COLO668 (cell line): ENCODE results near the gene SEC24B.

Experiments used
- DNase-seq: peaks from one replicate; lab custom pipeline; 2025; ENCODE audit not compliant: unreplicated experiment; lab: John Stamatoyannopoulos, UW

The SEC24B gene

DNA sequence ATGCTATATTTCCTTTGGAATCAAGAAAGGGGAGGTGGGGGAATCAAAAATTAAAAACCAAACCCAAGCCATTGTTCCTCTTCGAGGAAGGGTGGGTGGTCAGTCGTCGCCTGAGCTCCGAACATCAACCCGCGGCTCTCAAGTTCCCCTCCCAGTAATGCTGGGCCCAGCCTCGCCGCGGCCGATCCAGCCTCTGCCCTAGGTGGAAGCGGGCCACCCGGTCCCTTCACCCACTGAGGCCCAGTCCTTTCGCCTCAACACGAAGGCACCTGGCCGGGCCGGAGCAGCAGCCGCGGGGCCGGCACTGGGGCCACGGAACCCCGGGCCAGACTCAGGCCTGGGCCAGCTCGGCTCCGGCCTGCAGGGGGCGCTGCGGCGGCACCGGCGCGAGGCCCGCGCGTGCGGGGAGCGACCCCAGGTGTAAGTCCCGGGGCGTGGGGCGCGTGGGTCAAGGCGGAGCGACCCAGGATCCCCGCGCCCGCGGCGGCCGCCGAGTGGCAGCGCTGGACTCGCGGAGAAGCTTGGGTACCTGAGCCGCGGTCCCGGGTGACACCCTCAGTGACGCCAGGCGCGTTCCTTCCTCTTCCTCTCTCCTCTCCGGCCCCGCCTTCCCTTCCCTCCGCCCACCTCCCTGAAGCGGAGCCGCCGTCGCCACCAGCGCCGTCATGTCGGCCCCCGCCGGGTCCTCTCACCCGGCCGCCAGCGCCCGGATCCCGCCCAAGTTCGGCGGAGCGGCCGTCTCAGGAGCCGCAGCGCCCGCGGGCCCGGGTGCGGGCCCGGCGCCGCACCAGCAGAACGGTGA, at the start of gene SEC24B:
SEC24B (plus strand) TSS at position 611 of the 802 bp plus-strand sequence; CDS start at position 666, 55 bp downstream.
- peak; percentile 90 for DNase-seq

DNA sequence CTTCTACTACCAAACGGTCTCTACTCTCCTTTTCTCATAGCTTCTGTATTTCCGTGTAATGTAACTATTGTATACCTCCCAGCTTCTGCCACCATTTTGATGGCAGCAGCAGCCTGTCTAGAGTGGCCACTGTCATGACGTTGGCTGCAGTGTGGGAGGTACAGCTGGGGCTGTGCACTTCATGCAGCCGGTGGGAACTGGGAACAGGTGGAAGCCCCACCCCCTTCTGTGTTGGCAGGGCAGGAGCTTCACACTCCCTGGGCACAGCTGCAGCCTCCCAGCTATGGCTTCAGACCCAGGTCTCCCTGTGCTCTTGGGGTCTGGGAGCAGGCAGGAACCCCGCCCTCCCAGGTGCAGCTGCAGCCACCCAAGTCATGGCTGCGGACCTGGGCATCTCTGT, 49.8 kb upstream of the SEC24B start:
- DNase-seq, result no peak

DNA sequence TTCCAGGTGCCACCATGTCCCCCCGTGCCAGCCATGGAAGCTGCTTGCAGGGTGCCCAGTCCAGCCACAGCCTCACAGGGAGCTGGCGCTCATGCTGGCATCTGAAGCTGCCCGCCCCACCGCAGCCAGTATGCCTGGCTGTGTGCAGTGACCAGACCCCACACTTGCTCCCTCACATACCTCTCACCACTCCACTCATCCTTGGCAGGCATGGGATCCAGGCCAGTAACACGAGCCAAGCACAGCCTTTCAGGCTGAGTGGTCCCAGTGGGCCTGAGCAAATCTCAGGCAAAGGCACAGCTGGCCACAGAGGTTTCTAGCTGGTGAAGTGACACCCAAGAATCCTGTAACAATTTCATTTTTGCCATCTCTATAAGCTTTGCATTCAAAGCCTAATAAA, 48.4 kb upstream of the SEC24B start:
- DNase-seq, result no peak

DNA sequence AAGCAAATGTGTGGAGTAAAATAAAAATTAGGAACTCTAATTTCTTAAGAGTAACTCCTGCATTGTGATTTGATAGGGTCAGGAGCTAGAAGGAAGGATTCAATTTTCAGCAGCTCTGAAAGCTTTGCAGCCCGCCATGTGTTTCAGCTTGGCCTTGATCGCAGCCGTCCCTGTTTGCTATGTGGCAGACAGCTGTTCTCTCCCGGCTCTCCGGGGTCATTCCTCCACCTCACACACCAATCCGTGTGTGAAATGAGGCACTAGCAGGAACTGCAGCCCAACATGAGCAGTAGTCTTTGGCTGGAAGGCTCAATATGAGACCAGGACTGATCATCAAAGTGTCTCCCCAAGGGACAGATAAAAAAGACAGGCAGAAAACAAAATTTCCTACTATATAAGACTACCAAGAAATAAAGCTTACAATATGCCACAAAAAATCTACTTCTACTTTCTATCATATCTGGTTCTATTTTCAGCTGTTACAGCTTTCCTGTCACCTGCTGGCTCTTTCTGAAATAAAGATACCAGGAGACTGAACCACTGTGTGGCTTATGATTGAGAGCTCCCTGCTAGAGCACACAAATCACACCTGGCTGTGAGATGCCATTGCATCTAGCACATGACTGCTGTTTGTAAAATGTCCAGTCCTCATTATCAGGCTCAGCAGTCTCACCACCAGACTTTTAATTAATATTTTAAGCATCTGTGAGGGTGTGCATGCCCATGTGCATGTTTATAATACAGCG, 44.1 kb upstream of the SEC24B start:
- DNase-seq, result no peak

DNA sequence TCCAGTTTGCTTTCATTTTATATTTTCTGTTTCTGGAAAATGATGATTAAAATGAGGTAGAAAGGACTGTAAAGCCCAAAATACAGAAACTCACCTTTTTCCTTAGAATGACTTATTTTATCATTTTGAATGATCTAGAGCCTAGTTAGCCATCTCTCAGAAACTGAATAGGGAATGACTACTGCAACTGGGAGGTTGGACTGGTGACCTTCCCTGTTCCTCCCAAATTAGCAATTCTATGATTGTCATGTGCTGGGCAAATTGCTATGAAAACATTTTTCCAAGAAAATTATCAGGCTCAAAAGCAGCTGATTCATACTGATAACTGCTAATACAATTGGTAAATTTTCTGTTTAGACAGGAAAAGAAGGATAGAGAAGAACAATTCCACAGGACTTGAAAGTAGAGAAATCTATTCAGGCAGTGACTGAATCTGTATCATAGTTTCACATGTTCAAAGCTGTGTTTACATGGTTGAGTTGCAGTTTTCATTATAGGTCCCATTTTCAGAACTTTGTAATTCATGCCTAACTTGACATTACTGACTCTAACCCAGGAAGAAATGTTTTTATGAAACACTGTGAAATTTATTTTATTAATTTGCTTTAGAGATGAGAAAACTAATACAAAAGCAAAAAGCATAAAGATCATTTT, 43.4 kb upstream of the SEC24B start:
- no peak for DNase-seq

DNA sequence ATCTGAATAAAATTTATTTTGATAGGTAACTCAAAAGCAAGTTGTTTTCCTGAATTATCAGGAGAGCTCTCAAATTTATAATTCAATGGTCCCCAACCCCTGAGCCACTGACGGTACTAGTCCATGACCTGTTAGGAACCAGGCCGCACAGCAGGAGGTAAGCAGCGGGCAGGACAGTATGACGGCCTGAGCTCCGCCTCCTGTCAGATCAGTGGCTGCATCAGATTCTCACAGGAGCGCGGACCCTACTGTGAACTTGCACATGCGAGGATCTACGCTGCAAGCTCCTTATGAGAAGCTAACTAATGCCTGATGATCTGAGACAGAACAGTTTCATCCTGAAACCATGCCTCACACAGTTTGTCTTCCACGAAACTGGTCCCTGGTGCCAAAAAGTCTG, 37.9 kb upstream of the SEC24B start:
- no peak for DNase-seq

DNA sequence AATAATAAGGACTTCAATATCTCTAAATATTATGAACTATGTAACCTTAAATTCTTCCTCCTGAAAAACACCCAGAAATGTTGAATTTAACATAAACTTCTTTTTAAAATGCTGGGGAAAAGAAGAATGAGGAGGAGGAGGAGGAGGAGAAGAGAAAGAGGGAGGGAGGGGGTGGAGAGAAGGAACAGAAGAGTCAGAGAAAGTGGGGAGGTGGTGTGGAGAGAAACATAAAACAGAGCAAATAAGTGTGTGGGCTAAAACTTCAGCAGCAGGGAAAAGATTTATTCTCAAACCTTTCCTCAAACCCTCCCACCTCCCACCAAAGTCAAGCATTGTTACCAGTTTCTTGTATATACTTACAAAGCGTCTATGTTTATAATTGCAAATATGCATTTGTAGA, 34.7 kb upstream of the SEC24B start:
- no peak for DNase-seq

DNA sequence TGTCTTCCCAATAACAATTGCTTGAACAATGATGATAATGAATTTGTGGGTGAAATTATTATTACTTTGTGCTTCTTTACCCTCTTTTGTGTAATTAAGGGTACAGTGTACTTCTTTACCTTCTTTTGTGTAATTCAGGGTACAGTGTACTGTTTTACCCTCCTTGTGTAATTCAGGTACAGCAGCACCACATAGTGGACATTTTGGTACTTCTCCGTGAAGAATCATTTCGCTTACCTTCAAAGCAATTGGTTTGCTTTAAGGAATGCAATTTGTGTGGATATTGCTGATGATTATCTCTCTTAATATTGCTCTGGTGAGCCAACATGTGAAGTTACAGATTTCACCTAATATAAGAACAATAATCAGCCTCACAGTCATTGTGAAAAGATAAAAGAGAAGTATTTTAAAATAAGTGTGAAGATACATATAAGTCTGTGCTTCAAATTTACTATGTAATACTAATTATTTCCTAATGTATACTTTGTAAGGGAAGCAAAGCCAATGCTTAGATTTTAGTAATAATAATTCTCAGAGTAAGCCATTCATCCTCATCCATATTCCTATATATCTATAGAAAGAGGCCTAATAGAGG, 27.2 kb upstream of the SEC24B start:
- peak; percentile 17 for DNase-seq

DNA sequence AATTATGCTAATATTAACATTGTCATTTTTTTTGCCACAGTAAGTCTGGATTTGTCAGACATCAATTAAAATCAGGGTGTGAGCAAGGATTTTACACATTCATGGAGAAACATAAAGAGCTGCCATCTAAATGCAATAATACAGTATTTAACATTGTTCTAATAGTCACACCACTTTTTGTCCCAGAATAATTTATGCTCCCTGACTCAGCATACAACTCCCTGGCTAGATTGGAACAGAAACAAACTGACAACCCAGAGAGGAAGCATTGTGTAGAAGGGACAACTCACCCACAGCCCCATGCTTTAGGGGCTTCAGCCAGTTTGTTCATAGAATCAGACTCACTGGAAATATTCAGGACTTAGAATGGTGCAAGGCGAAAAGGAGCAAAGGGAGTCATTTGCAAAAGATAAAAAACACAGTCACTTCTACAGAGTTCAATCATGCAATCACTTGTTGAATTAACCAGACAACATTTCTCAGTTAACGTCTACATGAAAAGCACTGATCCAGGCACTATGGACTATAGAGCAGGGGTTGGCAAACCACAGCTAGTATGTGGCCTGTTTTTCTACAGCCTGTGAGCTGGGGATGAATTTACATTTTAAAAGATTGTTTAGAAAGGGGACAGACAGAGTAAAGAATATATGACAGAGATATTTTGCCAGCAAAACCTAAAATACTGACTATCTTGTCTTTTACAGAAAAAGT, 26.4 kb upstream of the SEC24B start:
- DNase-seq, result no peak

DNA sequence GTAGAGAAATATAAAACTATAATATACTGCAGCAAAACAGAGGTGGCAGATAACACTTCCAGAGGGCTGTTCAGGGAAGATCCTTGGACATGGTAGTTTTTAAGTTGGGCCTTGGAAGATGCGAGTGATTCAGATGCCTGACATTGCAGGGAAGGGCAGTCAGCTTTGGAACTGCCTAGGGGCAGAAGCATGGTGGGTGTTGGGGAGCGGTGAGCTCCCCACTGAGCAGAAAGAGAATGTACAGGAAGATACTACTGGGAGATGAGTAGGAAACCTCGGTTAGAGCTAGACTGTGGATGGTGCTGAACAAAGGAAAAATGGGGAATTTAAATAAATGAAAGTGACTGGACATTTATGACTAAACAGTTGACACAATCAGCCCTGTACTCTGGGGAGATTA, 24.9 kb upstream of the SEC24B start:
- no peak for DNase-seq

DNA sequence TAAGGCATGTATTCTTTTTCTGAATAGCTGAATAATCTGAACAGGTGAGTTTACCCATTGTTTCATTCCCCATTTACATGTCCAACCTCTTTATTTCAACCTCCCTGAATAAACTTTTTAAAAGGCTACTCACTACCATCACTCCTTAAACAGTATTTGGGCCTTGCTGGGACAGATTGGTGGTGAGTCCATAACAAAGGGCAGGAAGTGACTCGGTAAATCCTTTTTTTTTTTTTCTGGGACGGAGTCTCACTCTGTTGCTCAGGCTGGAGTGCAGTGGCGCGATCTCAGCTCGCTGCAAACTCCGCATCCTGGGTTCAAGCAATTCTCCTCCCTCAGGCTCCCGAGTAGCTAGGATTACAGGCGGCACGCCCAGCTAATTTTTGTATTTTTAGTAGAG, 23.4 kb upstream of the SEC24B start:
- no peak for DNase-seq

DNA sequence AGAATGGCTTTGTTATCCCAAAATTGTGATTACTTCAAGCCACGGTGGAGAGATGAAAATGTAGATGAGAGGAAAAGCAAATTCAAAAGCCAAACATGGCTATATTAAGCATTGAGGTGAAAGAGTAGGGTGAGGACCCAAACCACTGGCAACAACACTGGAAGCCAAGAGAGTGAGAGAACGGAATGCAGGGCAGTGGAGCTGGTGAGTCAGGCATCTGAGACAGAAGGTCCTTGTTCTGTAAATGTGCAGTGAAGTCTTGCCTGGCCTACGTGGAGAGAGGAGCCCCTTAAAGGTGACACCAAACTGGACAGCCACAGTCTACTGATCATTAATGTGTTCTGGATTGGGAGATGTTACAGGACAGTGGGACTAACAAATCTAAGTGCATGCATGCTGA, 22.8 kb upstream of the SEC24B start:
- no peak for DNase-seq

DNA sequence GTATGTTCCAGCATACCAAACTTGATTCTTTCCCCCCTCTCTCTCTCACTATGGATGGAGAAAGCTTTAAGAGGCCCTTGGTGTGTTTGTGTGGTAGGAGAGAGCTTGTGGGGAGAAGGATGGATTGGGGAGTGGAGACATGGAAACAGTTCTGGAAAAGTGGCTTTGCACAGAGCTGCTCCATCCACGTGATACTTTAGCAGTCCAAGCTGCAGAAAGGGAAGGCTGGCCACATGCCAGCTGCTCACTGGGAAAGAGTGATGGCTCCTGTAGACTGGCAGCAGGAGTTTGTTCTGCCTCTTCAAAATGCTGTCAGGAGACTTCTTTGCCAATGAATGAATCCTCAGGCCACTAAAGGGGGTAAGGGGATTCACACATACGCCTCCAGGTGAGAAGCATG, 21.7 kb upstream of the SEC24B start:
- peak; percentile 17 for DNase-seq

DNA sequence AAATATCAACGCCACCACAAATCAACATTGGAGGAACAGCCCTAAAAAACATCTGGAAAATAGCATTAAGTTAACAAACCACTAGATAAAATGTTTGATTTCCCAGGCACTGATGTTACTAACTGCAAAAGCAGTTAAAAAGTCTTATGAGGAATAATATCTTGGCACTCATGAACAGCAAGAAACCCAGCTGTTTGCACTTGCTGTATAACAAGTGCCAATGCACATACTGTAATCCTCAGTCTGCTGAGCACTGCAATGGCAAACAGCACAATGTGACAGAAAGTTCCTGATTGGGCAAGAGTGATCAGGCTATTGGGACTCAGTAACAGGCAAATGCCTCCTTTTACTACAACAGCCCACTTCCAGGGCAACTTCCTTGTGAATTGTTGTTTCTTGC, 20.8 kb upstream of the SEC24B start:
- DNase-seq, result no peak

DNA sequence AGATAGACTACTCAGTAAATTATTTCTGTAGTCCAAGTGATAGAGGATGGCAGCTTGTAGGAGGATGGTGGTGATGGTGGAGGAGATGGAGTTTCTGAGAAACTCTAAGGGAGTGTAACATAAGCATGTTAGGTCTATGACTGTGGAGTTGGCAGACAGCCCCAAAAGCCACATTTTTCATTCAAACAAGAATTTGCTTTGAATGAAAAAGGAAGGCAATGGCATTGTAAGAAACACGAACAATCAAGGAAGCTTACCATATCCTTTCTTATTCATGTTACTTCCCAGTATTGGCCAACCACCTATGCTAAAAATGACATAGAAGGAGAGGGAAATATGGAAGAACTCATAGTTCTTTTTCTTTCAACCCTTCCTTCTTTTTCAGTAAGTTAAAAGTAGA, 18.7 kb upstream of the SEC24B start:
- no peak for DNase-seq

DNA sequence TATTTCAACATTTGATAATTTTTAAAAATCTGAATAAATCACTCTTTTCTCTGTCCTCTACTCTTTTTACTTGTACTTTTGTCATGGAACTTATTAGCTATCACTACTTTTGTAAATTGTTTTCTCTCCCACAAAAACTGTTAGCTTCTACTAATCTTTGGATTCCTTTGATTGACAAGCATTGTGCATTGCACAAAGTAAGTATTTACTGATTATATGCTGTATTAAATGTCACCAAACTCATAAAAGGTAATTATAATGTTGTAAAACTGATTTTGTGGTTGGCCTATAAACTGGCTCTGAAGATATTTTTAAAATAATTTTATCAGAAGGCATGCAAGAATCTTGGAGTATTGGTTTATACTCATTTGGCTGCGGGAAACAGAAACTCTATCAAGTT, 15.0 kb upstream of the SEC24B start:
- DNase-seq, result no peak

DNA sequence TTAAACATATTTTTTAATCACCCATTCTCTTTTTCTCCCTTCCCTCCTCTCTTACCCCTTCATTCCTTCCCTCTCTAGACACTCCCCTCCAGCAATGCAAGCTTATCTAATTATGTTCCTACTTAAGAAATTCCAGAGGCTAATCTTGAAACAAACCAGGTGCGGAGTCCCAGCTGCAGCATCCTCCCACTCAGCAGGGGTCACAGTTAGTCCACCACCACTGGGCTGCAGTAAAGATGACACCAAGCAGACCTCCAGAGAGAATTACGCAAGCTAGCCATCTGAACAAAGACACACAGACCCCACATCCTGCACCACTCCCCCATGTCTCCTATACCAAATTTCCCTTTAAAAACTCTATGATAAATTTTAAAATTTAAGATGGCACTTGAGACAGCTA, 13.9 kb upstream of the SEC24B start:
- no peak for DNase-seq

DNA sequence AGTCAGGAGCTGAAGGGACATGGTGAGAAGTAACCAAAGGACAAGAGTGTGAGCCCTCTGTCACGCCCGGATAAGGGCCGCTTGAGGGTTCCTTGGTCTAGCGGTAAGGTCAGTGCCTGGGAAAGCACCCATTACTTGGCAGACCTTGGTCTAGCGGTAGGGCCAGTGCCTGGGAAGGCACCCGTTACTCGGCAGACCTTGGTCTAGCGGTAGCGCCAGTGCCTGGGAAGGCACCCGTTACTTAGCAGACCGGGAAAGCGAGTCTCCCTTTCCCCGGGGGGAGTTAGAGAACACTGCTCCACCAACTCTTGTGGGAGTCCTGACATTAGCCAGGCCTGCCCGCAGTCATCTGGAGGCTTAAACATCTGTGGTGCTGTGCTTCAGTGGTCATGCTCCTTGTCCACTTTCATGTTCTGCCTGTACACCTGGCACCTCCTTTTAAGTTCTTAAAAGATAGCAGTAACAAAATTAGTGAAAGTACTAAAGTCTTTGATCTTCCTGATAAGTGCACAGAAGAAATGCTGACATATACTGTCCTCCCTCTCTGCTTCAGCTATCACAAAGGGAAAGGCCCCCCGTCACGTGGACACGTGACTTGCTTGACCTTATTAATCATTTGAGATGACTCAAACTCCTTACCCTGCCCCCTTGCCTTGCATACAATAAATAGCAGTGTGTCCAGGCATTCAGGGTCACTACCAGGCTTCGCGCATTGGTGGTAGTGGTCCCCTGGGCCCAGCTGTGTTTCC, 9.3 kb upstream of the SEC24B start:
- no peak for DNase-seq

DNA sequence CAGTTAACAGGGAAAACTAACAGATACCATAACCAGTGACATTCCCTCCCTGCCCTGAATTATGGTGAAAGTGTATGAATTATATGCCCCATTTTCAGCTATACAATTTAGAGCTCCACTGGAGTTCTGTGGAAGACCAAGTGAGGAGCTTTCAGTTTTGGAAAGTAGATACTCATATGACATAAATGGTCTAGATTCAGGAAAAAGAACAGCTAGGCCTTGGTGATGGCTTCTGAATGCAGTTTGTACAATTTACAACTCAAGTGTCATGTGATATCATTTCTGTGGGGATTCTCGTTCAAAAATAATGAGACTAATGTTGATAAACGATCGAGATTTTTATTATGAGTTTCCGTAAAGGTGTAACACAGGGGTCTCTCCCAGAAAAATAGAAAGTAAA, 8.2 kb upstream of the SEC24B start:
- no peak for DNase-seq

DNA sequence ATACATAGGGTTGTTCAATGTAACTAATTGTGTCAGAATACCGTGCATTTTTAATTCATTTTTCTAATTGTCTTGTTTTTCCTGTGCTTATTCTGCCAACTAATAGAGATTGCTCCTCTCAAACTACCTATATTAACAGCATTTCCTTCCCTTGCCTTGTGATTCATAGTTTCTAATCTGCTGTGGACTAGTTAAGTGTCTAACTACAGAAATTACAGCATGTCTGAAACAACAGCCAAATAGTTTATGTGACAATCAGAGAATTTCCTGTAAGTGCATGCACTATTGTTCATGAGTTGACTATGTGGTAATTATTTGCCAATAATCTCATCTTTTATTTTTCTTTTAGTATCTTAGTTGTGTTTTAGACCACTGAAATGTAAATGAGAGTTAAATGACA, 4.1 kb upstream of the SEC24B start:
- DNase-seq, result no peak
